Measurements from ENCODE around the gene ITGA7. TPM values are rescaled to one million over a fixed set of nuclear protein-coding genes. Genes with fewer than 3 reads are reported as not detected.

The ITGA7 gene
- total RNA-seq, 1 donor from 2014 or later, result 43.4 TPM

DNA sequence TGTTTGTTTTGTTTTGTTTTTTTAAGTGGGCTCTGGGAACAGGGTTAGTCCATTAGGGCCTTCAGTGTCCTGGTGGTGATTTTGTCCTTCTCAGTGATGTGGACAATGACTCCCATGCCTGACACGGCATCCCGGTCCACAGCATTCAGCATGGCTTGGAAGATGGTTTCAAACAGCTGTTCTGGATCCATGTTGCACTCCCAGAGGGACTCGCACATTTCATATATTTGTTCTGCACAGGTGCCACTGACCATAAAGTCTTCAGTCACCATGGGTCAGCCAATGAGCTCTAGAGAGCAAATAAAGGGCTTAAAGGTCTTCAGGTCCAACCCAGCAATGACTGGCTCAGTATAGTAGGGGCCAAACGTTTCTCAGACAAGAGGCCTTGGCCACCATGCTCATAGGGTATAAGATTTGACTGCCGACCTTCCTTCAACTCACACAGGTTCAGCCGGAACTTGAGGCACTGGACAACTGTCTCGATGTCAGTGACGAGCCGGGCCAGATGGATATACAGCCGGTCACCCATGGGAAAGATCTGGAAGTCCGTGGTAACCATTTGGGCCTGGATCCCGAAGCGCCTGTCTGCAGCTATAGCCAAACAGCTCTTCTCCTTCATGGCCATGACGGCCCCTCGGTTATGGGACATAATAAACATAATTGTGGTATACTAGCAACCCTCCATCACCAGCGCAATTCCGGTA lies 53.0 kb downstream of the ITGA7 start:
- Histone ChIP-seq H4K20me1 (ENCODE audit: low read depth) (no peaks in the 10 kb centered on the region), H3K9ac (no peak overlapping the region), H3K4me1 (no peaks in the 10 kb centered on the region), H3K27me3 (peaks cover 10% of the 10 kb centered on the region), H3F3A (ENCODE audit: low read depth) (no peaks in the 10 kb centered on the region), H3K27ac (no peak overlapping the region), H3K9me3 (ENCODE audit: low read depth) (no peaks in the 10 kb centered on the region), H3K4me3 (no peak overlapping the region), H3K79me2 (ENCODE audit: low read depth) (no peaks in the 10 kb centered on the region), H3K36me3 (no peaks in the 10 kb centered on the region), H2AFZ (replicated peaks) (no peak overlapping the region), H3K4me2 (no peak overlapping the region)
- peaks cover 9% of the 10 kb centered on the region for H3K9me3 Mint-ChIP-seq
- H3K36me3 Mint-ChIP-seq, result no peaks in the 10 kb centered on the region
- no peak for DNase-seq (ENCODE audit: low spot score)
- H3K27ac Mint-ChIP-seq, result no peak overlapping the region
- H3K4me1 Mint-ChIP-seq, result no peaks in the 10 kb centered on the region
- TF ChIP-seq EZH2phosphoT487 (IDR thresholded peaks at IDR 0.05) (no peak), EZH2 (IDR thresholded peaks at IDR 0.05) (no peak)
- TF ChIP-seq, protein P1, sequence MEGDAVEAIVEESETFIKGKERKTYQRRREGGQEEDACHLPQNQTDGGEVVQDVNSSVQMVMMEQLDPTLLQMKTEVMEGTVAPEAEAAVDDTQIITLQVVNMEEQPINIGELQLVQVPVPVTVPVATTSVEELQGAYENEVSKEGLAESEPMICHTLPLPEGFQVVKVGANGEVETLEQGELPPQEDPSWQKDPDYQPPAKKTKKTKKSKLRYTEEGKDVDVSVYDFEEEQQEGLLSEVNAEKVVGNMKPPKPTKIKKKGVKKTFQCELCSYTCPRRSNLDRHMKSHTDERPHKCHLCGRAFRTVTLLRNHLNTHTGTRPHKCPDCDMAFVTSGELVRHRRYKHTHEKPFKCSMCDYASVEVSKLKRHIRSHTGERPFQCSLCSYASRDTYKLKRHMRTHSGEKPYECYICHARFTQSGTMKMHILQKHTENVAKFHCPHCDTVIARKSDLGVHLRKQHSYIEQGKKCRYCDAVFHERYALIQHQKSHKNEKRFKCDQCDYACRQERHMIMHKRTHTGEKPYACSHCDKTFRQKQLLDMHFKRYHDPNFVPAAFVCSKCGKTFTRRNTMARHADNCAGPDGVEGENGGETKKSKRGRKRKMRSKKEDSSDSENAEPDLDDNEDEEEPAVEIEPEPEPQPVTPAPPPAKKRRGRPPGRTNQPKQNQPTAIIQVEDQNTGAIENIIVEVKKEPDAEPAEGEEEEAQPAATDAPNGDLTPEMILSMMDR (IDR thresholded peaks at IDR 0.05), result no peak
- H3K4me3 Mint-ChIP-seq, result no peak overlapping the region
- H3K27me3 Mint-ChIP-seq (ENCODE audit: insufficient read depth, low read depth), result peaks cover 11% of the 10 kb centered on the region

DNA sequence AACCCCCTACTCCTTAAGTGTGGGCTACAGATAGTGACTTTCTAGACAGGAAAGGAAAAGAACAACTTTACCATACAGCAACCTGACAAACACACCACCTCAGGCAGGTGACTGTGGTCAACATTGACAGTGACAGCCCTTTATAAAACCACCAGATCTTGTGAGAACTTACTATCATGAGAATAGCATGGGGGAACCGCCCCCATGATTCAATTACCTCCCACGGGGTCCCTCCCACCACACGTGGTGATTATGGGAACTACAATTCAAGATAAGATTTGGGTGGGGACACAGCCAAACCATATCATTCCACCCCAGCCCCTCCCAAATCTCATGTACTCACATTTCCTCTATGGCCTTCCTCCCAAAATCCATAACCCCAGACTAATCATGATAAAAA lies 54.7 kb downstream of the ITGA7 start:
- H3K4me3 Mint-ChIP-seq, result no peak overlapping the region
- Histone ChIP-seq H3K27ac (no peak overlapping the region), H3K4me2 (no peak overlapping the region), H3K27me3 (peaks cover 10% of the 10 kb centered on the region), H3K4me1 (no peaks in the 10 kb centered on the region), H3K9ac (no peak overlapping the region), H3F3A (ENCODE audit: low read depth) (no peaks in the 10 kb centered on the region), H3K79me2 (ENCODE audit: low read depth) (no peaks in the 10 kb centered on the region), H2AFZ (replicated peaks) (no peak overlapping the region), H3K9me3 (ENCODE audit: low read depth) (no peaks in the 10 kb centered on the region), H3K36me3 (no peaks in the 10 kb centered on the region), H3K4me3 (no peak overlapping the region), H4K20me1 (ENCODE audit: low read depth) (no peaks in the 10 kb centered on the region)
- TF ChIP-seq EZH2phosphoT487 (IDR thresholded peaks at IDR 0.05) (no peak), EZH2 (IDR thresholded peaks at IDR 0.05) (no peak)
- TF ChIP-seq, protein P1 (IDR thresholded peaks at IDR 0.05), result no peak
- peaks cover 11% of the 10 kb centered on the region for H3K27me3 Mint-ChIP-seq (ENCODE audit: insufficient read depth, low read depth)
- H3K27ac Mint-ChIP-seq, result no peak overlapping the region
- DNase-seq (ENCODE audit: low spot score), result no peak
- H3K9me3 Mint-ChIP-seq, result peaks cover 18% of the 10 kb centered on the region
- no peaks in the 10 kb centered on the region for H3K36me3 Mint-ChIP-seq
- no peaks in the 10 kb centered on the region for H3K4me1 Mint-ChIP-seq

DNA sequence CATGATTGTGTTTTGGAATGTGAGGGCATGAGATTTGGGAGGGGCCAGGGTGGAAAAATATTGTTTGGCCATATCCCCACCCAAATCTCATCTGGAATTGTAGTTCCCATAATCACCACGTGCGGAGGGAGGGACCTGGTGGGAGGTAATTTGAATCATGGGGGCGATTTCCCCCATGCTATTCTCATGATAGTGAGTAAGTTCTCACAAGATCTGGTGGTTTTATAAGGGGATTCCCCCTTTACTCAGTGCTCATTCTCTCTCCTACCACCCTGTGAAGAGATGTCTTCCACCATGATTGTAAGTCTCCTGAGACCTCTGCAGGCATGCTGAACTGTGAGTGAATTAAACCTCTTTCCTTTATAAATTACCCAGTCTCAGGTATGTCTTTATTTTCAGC lies 55.4 kb downstream of the ITGA7 start:
- Histone ChIP-seq H3K27ac (no peak overlapping the region), H2AFZ (replicated peaks) (no peak overlapping the region), H3K9ac (no peak overlapping the region), H4K20me1 (ENCODE audit: low read depth) (no peaks in the 10 kb centered on the region), H3K4me1 (no peaks in the 10 kb centered on the region), H3F3A (ENCODE audit: low read depth) (no peaks in the 10 kb centered on the region), H3K9me3 (ENCODE audit: low read depth) (no peaks in the 10 kb centered on the region), H3K4me2 (no peak overlapping the region), H3K79me2 (ENCODE audit: low read depth) (no peaks in the 10 kb centered on the region), H3K4me3 (no peak overlapping the region), H3K27me3 (peaks cover 10% of the 10 kb centered on the region), H3K36me3 (no peaks in the 10 kb centered on the region)
- no peak for DNase-seq (ENCODE audit: low spot score)
- Mint-ChIP-seq H3K4me3 (no peak overlapping the region), H3K36me3 (no peaks in the 10 kb centered on the region), H3K27me3 (ENCODE audit: insufficient read depth, low read depth) (peaks cover 11% of the 10 kb centered on the region), H3K4me1 (no peaks in the 10 kb centered on the region), H3K27ac (no peak overlapping the region), H3K9me3 (peaks cover 18% of the 10 kb centered on the region)
- TF ChIP-seq, protein P1 (IDR thresholded peaks at IDR 0.05), result no peak
- no peak for TF ChIP-seq EZH2phosphoT487 (IDR thresholded peaks at IDR 0.05)
- TF ChIP-seq EZH2 (IDR thresholded peaks at IDR 0.05), result no peak

Data from neural progenitor cell (in vitro differentiated cells).